GM10248 (cell line): ENCODE results near the gene ABCA3.

Experiments
- CTCF ChIA-PET: fragments of 300-600 bp; sonication (Branson Sonifier 250); formaldehyde crosslinking; extraction: SDS; loops from one replicate; lab custom pipeline; 2021; ENCODE audit warnings: antibody characterized with exemption; lab: Yijun Ruan, JAX
- POLR2A ChIA-PET: fragments of 350-650 bp; sonication (Branson Sonifier 250); formaldehyde crosslinking; extraction: SDS; loops from one replicate; lab custom pipeline; 2020; ENCODE audit warnings: antibody characterized with exemption; lab: Yijun Ruan, JAX
- DNase-seq: peaks from one replicate; pipeline ENCODE4 v3.0.0; 2012; ENCODE audit errors: extremely low spot score
- CTCF ChIP-seq: IDR thresholded peaks from 2 replicates; pipeline ENCODE4 v1.5.1; 2012; ENCODE audit warnings: mild to moderate bottlenecking, low read depth; ENCODE audit errors: extremely low read depth, missing control alignments, control extremely low read depth

Gene ABCA3

DNA sequence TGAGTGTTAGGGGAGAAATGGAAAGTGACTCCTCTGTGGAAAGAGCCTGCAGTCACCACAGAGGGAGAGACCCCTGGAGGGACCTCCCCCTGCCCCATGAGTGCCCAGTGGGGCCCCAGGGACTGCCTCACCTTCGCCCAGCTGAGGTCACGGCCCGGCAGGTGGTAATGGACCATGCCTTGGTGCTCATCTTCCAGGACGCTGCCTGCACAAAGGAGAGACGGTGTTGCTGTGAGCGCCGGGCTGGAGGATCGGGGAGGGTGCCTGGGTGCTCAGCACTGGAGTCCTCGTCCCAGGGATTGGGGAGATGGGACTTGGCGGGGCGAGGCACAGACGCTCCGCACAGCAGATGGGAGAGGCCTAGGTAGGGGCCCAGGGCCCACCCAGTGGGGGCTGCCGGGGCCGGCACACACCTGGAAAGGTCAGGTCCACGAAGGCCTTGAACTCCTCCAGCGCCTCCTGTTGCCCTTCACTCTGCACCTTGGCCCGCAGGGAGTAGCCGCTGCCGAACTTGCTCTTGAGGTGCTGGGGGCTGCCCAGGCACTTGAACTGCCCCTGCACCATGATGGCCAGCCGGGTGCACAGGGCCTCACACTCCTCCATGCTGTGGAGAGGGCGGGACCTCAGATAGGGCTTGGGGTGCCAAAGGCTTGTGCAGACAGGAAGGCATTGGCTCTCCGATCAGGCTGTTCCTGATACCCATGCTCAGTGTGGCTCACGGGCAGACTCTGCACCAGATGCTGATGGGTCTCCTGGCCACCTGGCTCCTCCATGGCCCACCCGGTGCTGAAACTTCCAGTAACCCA lies 62.9 kb downstream of the ABCA3 start:
- DNase-seq: no peak
- POLR2A ChIA-PET: no interaction called here
- CTCF ChIA-PET: no interaction called here
- TF ChIP-seq CTCF: no peak

DNA sequence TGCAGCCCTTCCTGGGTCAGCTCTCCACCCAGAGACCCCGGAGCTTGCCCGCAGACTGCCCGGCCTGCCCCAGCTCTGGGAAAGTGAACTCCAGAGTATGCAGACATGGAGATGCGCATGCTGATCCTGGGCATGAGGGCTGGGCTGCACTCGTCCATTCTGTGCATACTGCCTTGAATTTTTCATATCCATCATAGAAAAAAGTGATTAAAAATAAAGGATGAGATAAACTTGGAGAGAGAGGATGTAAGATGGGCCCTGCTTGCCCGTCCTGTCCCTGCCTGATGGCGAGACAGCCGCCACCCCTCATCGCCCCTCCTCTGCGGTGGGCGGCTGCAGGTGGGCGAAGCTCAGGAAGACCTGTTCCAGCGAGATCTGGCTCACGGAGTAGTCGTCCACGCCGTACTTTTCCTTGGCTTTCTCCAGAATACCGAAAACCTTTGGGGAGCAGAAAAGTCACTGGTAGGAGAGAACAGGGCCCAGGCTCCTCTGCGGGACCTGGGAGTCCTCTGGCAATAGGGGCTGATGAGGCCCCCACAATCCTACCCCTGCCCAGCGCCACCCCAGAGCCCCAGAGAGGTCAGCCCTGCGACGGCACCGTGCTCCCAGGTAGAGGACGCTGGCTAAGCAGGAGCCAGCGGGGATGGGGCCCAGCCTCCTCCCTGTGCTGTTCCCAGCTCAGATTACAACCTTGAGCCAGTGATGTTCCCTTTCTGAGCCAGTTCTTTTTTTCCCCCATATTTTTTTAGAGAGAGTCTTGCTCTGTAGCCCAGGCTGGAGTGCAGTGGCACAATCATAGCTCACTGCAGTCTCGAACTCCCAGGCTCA lies 63.9 kb downstream of the ABCA3 start:
- ChIA-PET POLR2A (no interaction called here), CTCF (interaction anchor here (0.7 kb wide), 1 partner anchor 14 kb away, joined by 3 read pairs; no protein-coding TSS in a partner anchor)
- no peak for DNase-seq
- no peak for TF ChIP-seq CTCF

DNA sequence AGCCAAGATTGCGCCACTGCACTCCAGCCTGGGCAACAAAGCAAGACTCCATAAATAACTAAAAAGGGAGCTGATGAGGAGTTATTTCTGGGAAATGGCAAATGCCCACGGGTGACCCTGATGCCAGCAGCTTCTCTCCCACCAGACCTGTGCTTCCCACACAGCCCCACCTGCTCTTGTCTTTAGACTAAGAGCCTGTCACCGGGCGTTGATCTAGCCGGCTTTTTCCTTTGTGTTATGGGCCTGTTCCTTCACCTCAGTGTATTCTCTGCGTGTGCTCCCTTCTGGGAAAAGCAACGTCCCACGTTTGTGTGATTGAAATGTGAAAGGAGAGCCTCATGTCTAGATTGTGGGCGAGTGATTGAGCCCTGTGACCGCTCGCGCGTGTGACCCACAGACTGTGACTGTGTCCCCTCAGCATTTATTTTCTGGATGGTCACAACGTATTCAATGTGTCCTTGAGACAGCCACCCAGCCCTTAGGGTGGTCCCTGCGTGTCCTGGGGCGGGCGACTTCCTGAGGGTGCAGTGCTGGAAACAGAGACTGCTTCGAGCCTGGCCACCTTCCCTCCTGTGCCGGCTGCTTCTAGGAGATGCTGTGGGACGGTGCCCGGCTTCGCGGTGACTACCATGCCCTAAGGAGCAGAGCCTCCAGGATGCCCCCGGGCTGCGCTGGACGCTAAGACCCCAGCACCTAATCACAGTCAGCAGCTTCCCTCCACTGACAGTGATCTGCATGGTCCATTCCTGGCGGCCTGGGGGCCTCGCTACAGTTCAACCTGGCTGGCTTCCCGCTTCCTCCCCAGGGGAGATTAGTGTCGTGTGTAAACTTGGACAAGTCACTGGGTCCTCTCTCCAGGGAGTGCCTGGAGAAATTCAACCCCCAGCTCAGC lies 64.8 kb downstream of the ABCA3 start:
- no peak for TF ChIP-seq CTCF
- ChIA-PET CTCF (interaction anchor here (0.9 kb wide), 1 partner anchor 13 kb away, joined by 3 read pairs; no protein-coding TSS in a partner anchor), POLR2A (no interaction called here)
- DNase-seq: no peak

DNA sequence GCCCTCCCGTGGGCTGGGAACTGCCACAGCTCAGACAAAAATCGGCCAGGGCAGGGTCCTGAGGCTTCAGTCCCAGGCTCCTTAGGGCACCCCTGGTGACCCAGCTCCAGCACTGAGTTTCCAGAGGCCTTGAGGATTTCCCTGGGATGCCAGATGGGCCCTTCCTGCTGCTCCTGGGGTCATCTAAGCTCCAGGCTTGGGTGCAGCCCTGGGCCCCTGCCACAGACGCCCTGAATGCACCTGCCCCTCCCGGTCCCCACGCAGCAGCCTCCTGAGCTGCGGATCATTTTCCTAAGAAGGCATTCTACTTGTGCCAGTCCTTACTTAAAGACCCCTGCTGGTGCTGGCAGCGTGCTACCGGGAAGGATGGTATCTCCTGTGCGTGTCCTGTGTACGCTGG lies 66.6 kb downstream of the ABCA3 start:
- TF ChIP-seq CTCF: no peak
- no peak for DNase-seq
- ChIA-PET CTCF (no interaction called here), POLR2A (no interaction called here)

GRCh38 chr16:2273484-2273883 lies 67.0 kb downstream of the ABCA3 start:
- CTCF ChIA-PET: no interaction called here

More at GRCh38 chr16:2273484-2273883, 67.0 kb downstream of the ABCA3 start:
- POLR2A ChIA-PET: no interaction called here
- no peak for TF ChIP-seq CTCF
- DNase-seq: no peak
